DMS114 treated with DMSO at 0.1 percent for 48 hours (cell line): ENCODE results near the gene SCN3B.
"Not testable (repeated sequence)": the region's sequence is repeated elsewhere in the genome, so short reads cannot be mapped to it uniquely, and the experiment has no call there.

Experiments used
- DNase-seq: peaks from one replicate; lab custom pipeline; 2025; ENCODE audit not compliant: unreplicated experiment; lab: John Stamatoyannopoulos, UW

SCN3B gene, protein sequence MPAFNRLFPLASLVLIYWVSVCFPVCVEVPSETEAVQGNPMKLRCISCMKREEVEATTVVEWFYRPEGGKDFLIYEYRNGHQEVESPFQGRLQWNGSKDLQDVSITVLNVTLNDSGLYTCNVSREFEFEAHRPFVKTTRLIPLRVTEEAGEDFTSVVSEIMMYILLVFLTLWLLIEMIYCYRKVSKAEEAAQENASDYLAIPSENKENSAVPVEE

GRCh38 chr11:123654566-123655081 is at the start of gene SCN3B:
SCN3B (minus strand) TSS chr11:123654624; CDS start chr11:123653801, 823 bp downstream.
- peak; percentile 42 for DNase-seq

DNA sequence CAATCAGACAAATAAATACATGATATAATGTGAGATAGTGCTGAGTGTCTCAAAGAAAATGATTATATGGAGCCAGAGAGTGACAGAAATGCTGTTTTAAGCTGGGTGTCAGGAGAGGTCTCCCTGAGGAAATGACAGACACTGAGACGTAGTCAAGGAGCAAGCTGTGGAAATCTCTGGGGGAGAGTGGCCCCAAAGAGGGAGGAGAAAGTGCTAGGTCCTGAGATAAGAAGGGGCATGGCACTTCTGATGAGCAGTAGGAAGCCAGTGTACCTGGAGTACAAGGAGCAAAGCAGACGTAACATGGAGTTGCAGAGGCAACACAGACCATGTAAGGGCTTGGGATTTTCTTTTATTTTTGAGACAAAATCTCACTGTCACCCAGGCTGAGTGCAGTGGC is 48.3 kb upstream of the SCN3B start:
- DNase-seq, result no peak

GRCh38 chr11:123702139-123702538 is 47.7 kb upstream of the SCN3B start:
- DNase-seq, result no peak

GRCh38 chr11:123700772-123701171 is 46.3 kb upstream of the SCN3B start:
- DNase-seq, result no peak

GRCh38 chr11:123698546-123699127 is 44.2 kb upstream of the SCN3B start:
- DNase-seq, result no peak

GRCh38 chr11:123696183-123696582 is 41.8 kb upstream of the SCN3B start:
- no peak for DNase-seq

DNA sequence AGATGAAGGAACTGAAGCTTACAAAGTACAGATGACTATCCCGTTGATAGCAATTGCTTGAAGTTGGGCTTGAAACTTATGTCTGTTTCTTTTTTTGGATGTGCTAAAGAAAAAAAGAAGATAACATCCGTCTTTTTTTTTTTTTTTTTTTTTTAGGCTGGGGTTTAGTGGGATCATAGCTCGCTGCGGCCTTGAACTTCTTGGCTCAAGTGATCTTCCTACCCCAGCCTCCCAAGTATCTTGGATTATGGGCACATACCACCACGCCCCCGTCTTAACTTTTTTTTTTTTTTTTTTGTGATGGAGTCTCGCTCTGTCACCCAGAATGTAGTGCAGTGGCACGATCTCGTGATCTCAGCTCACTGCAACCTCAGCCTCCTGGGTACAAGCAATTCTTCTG is 40.8 kb upstream of the SCN3B start:
- no peak for DNase-seq

DNA sequence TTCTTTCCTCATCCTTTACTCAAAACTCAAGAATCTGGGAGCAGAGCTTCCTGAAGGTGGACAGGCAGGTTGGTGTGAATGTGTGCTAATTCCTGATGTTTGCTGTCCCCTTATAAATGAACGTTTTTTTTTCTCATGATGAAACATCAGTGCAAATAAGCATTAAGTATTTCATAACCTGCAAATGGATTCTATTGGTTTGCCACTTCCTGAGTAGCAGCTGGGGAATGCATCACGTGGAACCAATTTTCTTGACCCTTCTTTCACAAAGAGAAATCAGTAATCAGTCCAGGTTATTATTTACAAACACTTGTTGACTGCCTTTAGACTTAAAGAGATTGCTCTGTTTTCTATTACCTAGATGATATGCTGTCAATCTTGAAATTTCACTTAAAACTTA is 40.1 kb upstream of the SCN3B start:
- no peak for DNase-seq

- DNase-seq, result no peak
These were observed 38.5 kb upstream of the SCN3B start for GRCh38 chr11:123692961-123693360.

GRCh38 chr11:123690485-123690884 is 36.1 kb upstream of the SCN3B start:
- no peak for DNase-seq

- DNase-seq, result no peak
These were observed 30.2 kb upstream of the SCN3B start for GRCh38 chr11:123684601-123685000.

- no peak for DNase-seq
These were observed 29.2 kb upstream of the SCN3B start for GRCh38 chr11:123683428-123684170.

DNA sequence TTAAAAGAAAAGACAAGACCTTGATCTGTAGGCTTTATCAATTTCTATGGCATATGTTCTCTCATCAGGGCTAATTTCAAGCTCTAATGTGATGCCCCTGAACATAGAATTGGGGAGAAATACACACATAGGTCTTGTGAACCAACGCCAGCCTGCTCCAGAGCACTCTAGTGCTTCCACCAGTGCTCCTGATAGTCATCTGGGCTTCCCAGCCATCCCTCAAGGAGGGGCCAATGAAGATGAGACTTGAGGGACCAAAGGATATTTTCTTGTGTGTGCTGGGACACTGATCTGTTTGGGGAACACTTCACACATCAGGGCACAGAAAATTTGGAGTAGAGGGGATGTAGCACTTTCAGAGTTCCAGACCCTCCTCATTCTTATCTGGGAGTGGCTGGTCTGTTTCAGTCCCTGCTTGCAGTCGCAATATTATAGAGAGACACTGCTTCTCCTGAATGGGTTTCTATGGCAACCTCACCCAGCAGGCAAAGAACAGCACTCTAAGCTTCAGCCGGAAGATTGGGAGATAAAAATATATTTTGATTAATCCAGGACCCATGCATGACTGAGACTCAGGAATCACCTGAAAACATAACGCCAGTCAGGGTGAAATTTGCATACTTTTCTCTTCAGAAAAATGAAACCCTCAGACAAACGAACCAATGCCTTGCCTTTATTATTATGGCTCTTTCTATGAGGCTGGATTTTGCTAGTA is 28.4 kb upstream of the SCN3B start:
- DNase-seq, result no peak

- no peak for DNase-seq
These were observed 26.6 kb upstream of the SCN3B start for GRCh38 chr11:123681030-123681429.

- DNase-seq, result no peak
These were observed 23.8 kb upstream of the SCN3B start for GRCh38 chr11:123678246-123678645.

- no peak for DNase-seq
These were observed 23.1 kb upstream of the SCN3B start for GRCh38 chr11:123677510-123677909.

DNA sequence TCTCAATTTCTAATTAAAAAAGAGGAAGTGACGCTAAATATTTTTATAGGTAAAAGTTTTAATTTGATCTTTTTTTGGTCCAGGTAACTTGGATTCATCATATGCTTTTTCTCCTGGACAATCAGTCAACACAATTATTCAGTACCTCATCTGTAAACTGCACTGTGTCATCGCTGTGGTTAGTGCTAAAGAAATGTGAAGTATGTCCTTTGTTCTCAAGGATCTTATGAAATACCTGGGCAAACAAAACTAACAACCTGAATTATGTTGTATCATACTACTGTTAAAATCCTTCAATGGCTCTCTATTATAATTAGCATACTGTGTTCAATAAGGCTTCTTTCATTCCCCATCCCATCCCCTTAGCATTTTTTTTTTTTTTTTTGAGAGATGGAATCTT is 19.9 kb upstream of the SCN3B start:
- DNase-seq, result no peak

DNA sequence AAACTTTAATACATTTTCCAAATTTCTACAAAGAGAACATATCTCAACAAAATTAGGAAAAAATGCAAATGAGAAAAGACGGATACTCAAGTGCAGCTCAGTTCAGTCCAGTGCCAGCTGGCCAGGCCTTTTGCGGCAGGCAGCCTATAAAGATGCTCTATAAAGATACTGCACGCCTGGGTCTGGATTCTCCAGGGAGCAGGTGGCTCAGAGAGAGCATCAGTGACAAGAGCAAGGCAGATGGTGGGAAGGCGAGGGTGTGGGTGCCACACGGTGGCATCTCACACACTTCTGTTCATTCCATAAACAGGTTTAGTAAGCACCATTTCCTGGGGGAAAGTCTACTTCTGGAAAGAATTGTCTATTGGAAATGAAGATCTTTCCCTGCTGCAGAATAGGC is 18.1 kb upstream of the SCN3B start:
- DNase-seq, result no peak

DNA sequence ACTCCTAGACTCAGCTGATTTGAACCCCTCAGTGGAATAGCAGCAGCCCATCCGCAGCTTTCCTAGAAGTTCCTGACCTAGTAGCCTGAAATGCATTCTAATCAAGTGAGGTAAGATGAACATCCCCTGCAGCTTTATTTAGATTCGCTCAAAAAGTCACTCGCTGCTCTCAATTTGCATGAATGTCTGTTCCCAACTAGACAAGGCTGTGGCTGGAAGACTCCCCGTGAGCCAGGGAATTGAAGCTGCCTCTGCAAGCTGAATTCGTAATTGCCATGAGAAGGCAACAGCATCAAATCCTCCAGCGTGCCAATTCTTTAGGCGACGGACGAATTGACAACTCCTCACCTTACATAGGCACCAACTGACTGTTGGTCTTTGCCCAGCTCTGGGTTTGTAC is 17.1 kb upstream of the SCN3B start:
- DNase-seq, result no peak

- no peak for DNase-seq
These were observed 15.7 kb upstream of the SCN3B start for GRCh38 chr11:123670081-123670480.

- no peak for DNase-seq
These were observed 10.9 kb upstream of the SCN3B start for GRCh38 chr11:123665306-123665705.

DNA sequence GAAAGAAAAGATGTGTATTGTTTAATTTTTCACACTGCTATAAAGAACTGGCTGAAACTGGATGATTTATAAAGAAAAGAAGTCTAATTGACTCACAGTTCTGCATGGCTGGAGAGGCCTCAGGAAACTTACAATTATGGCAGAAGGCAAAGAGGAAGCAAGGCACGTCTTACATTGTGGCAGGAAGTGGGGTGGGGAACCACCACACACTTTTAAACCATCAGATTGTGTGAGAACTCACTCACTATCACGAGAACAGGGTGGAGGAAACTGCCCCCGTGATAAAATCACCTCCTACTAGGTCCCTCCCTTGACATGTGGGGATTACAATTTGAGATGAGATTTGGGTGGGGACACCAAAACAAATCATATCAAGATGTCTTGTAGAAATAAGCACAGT is 5.5 kb upstream of the SCN3B start:
- not testable (repeated sequence) for DNase-seq
